Measurements from ENCODE around the gene LIMD2. TPM values are rescaled to one million over a fixed set of nuclear protein-coding genes. Genes with fewer than 3 reads are reported as not detected.

Gene LIMD2
- total RNA-seq, 2 donors from 2014 or later: 3.6 to 5.6 TPM

GRCh38 chr17:63659850-63660249, 40.1 kb downstream of the LIMD2 start:
- Histone ChIP-seq H3K4me3 (no peak overlapping the region), H3K27me3 (no peaks in the 10 kb centered on the region), H3K9me3 (no peaks in the 10 kb centered on the region), H3K4me1 (no peaks in the 10 kb centered on the region), H3K9ac (ENCODE audit: low read depth in 2 of 2, low read length in 2 of 2) (no peak overlapping the region), H3K27ac (no peak overlapping the region), H3K36me3 (peaks cover 6% of the 10 kb centered on the region)
- no peak for DNase-seq
- intact Hi-C loops (cut with DNase I): no loop called here
- no peak for TF ChIP-seq CTCF (IDR thresholded peaks at IDR 0.05)

DNA sequence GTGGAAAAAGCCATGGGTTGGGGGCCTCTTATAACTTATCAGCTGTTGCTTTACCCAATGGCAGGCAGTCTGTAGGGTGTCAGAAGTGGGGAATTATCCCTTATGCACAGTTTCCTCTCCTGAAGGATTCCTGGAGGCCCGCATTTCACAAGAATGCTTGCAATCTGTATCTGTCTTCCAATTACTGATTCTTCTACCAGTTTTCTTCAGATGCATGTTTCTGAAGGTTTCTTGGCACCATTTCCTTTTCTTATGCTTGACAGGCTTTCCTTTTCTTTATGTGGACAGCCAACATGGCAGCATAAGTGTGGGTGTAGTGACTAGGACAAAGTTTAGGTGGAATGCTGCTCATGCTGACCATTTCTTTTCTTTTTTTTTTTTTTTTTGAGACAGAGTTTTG, 41.6 kb downstream of the LIMD2 start:
- H3K27me3 ChIP-seq: no peaks in the 10 kb centered on the region
- no peak for DNase-seq
- H3K4me3 ChIP-seq: no peak overlapping the region
- H3K36me3 ChIP-seq: peaks cover 6% of the 10 kb centered on the region
- H3K9ac ChIP-seq (ENCODE audit: low read depth in 2 of 2, low read length in 2 of 2): no peak overlapping the region
- no peaks in the 10 kb centered on the region for H3K4me1 ChIP-seq
- no peak for TF ChIP-seq CTCF (IDR thresholded peaks at IDR 0.05)
- H3K9me3 ChIP-seq: no peaks in the 10 kb centered on the region
- H3K27ac ChIP-seq: no peak overlapping the region
- intact Hi-C loops (cut with DNase I): no loop called here

- Histone ChIP-seq H3K4me1 (no peaks in the 10 kb centered on the region), H3K9ac (ENCODE audit: low read depth in 2 of 2, low read length in 2 of 2) (no peak overlapping the region), H3K4me3 (no peak overlapping the region), H3K27me3 (no peaks in the 10 kb centered on the region), H3K9me3 (no peaks in the 10 kb centered on the region), H3K27ac (no peak overlapping the region), H3K36me3 (peaks cover 6% of the 10 kb centered on the region)
- intact Hi-C loops (cut with DNase I): no loop called here
- DNase-seq: no peak
- TF ChIP-seq CTCF (IDR thresholded peaks at IDR 0.05): no peak
These were observed 42.1 kb downstream of the LIMD2 start for GRCh38 chr17:63657786-63658185.

DNA sequence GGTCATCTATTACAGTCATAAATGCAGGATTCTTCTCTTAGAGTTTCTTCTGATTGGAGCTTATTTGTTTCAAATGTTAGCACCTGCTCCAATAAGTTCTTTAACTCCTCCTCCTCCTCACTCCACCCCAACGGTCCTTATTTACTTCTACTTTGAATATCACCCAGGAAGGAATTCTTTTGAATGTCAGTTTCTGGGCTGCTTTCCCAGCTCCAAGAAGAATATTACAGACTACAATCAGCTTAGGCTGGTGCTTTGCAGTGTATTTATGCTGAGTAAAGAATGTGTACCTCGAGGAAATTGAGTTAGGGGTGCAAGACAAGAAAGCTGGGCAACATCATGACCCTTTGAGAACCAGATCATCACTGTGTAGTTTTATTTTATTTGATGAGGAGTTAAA, 46.9 kb downstream of the LIMD2 start:
- no peak for DNase-seq
- H3K4me1 ChIP-seq: no peaks in the 10 kb centered on the region
- H3K9me3 ChIP-seq: no peaks in the 10 kb centered on the region
- H3K27ac ChIP-seq: no peak overlapping the region
- TF ChIP-seq CTCF (IDR thresholded peaks at IDR 0.05): no peak
- peaks cover 4% of the 10 kb centered on the region for H3K36me3 ChIP-seq
- H3K9ac ChIP-seq (ENCODE audit: low read depth in 2 of 2, low read length in 2 of 2): no peak overlapping the region
- intact Hi-C loops (cut with DNase I): no loop called here
- H3K4me3 ChIP-seq: no peak overlapping the region
- no peaks in the 10 kb centered on the region for H3K27me3 ChIP-seq

DNA sequence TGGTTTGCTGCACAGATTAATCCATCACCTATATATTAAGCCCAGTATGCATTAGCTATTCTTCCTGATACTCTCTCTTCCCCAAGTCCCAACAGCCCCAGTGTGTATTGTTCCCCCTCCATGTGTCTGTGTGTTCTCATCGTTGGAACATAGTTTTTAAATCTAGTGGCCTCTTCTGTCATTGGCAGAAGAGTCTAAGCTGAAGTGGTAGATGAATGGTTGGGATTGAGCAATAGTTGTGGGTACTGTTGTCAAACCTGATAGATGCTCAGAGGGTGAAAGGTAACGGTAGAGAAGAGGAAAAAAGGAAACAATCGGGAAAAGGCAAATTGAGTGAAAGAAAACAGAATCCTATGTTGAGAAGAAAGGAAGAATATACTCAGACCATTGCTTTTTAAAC, 47.8 kb downstream of the LIMD2 start:
- Histone ChIP-seq H3K4me3 (no peak overlapping the region), H3K27ac (no peak overlapping the region), H3K9me3 (no peaks in the 10 kb centered on the region), H3K27me3 (no peaks in the 10 kb centered on the region), H3K4me1 (no peaks in the 10 kb centered on the region), H3K36me3 (no peaks in the 10 kb centered on the region), H3K9ac (ENCODE audit: low read depth in 2 of 2, low read length in 2 of 2) (no peak overlapping the region)
- TF ChIP-seq CTCF (IDR thresholded peaks at IDR 0.05): no peak
- DNase-seq: no peak
- intact Hi-C loops (cut with DNase I): no loop called here

DNA sequence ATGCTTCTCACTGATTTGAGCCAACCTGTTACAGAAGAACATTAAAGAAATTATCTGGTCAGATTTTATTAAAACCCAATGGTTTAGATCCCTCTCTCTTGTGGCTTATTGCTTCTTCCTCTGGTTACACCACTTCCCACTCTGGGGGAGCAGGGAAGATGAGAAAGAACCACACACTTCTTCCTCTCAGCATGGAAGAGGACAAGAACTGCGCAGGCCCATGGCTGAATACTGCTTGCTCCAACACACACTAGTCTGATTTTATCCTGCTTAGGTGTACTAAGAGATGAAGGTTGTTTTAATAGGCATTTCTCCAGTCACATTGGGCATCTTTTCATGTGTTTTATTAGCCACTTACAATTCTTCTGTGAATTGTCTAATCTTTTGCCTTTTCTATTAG, 50.1 kb downstream of the LIMD2 start:
- no peak for TF ChIP-seq CTCF (IDR thresholded peaks at IDR 0.05)
- Histone ChIP-seq H3K36me3 (no peaks in the 10 kb centered on the region), H3K27me3 (no peaks in the 10 kb centered on the region), H3K4me1 (no peaks in the 10 kb centered on the region), H3K9me3 (no peaks in the 10 kb centered on the region), H3K4me3 (no peak overlapping the region), H3K9ac (ENCODE audit: low read depth in 2 of 2, low read length in 2 of 2) (no peak overlapping the region), H3K27ac (no peak overlapping the region)
- no peak for DNase-seq
- intact Hi-C loops (cut with DNase I): no loop called here

All from colonic mucosa (tissue), 4 donors.